ENCODE data around the gene OSM. TPM values are rescaled to one million over a fixed set of nuclear protein-coding genes. Genes with fewer than 3 reads are reported as not detected.

Gene OSM
- total RNA-seq, 4 donors from 2014 or later: 0.19 to 5.7 (median 0.19) TPM; not detected in 1

- WGBS, 2 donors: 83% methylated on average over 2 of the region's 8 CpGs; no CpG with 5 or more reads in 1 of the 2 donors
- no peak overlapping the region for H3K27ac ChIP-seq
- intact Hi-C loops (cut with DNase I): loop anchor here (5.0 kb wide), 2 partner anchors 41 to 101 kb away; partner anchors contain the start of genes RNF215 and TBC1D10A
- peaks cover 19 to 43% (median 25%) of the 10 kb centered on the region in 3 donors for H3K4me1 ChIP-seq
- no peaks in the 10 kb centered on the region for H3K9me3 ChIP-seq
- H3K27me3 ChIP-seq: no peaks in the 10 kb centered on the region
- no peak for TF ChIP-seq POLR2A (IDR thresholded peaks at IDR 0.05)
- TF ChIP-seq CTCF (IDR thresholded peaks at IDR 0.05): no peak
- H3K4me3 ChIP-seq: no peak overlapping the region
- DNase-seq: no peak
- peaks cover 7 to 55% (median 8%) of the 10 kb centered on the region in 3 donors for H3K36me3 ChIP-seq
Measured at GRCh38 chr22:30285846-30286200, 19.2 kb upstream of the OSM start.

- 82 to 96% methylated on average over 12 to 13 of the region's 27 CpGs for WGBS, 2 donors
- Histone ChIP-seq H3K36me3 (peaks cover 7 to 55% (median 8%) of the 10 kb centered on the region in 3 donors), H3K4me1 (peaks cover 14 to 38% (median 20%) of the 10 kb centered on the region in 3 donors), H3K9me3 (no peaks in the 10 kb centered on the region), H3K4me3 (no peak overlapping the region), H3K27me3 (no peaks in the 10 kb centered on the region), H3K27ac (no peak overlapping the region)
- DNase-seq: no peak
- no peak for TF ChIP-seq CTCF (IDR thresholded peaks at IDR 0.05)
- TF ChIP-seq POLR2A (IDR thresholded peaks at IDR 0.05): no peak
- intact Hi-C loops (cut with DNase I): loop anchor here (5.0 kb wide), 2 partner anchors 42 to 102 kb away; partner anchors contain the start of genes RNF215 and TBC1D10A
Measured at GRCh38 chr22:30285176-30285845, 18.7 kb upstream of the OSM start.

- no peak for DNase-seq
- no peaks in the 10 kb centered on the region for H3K9me3 ChIP-seq
- intact Hi-C loops (cut with DNase I): loop anchor here (5.0 kb wide), 2 partner anchors 43 to 103 kb away; partner anchors contain the start of genes RNF215 and TBC1D10A
- 60% methylated on average over 4 of the region's 4 CpGs; no CpG with 5 or more reads in 1 of the 2 donors for WGBS, 2 donors
- H3K36me3 ChIP-seq: peaks cover 7 to 55% (median 8%) of the 10 kb centered on the region in 3 donors
- H3K27me3 ChIP-seq: no peaks in the 10 kb centered on the region
- H3K4me1 ChIP-seq: peaks cover 11 to 35% (median 16%) of the 10 kb centered on the region in 3 donors
- H3K27ac ChIP-seq: no peak overlapping the region
- TF ChIP-seq POLR2A (IDR thresholded peaks at IDR 0.05) (no peak), CTCF (IDR thresholded peaks at IDR 0.05) (no peak)
- H3K4me3 ChIP-seq: no peak overlapping the region
Measured at GRCh38 chr22:30284666-30285065, 18.0 kb upstream of the OSM start.

- no peak overlapping the region for H3K4me3 ChIP-seq
- WGBS, 2 donors: 100% methylated on average over 1 of the region's 9 CpGs; no CpG with 5 or more reads in 1 of the 2 donors
- H3K36me3 ChIP-seq: peaks cover 7 to 55% (median 8%) of the 10 kb centered on the region in 3 donors
- H3K27ac ChIP-seq: no peak overlapping the region
- no peaks in the 10 kb centered on the region for H3K27me3 ChIP-seq
- intact Hi-C loops (cut with DNase I): no loop called here
- peaks cover 16 to 40% (median 21%) of the 10 kb centered on the region in 3 donors for H3K4me1 ChIP-seq
- no peak for TF ChIP-seq POLR2A (IDR thresholded peaks at IDR 0.05)
- TF ChIP-seq CTCF (IDR thresholded peaks at IDR 0.05): no peak
- H3K9me3 ChIP-seq: no peaks in the 10 kb centered on the region
- no peak for DNase-seq
Measured at GRCh38 chr22:30284172-30284571, 17.5 kb upstream of the OSM start.

GRCh38 chr22:30283342-30283741 is 16.7 kb upstream of the OSM start:
- TF ChIP-seq POLR2A (IDR thresholded peaks at IDR 0.05) (no peak), CTCF (IDR thresholded peaks at IDR 0.05) (no peak)
- H3K36me3 ChIP-seq: peaks cover 7 to 55% (median 8%) of the 10 kb centered on the region in 3 donors
- no peaks in the 10 kb centered on the region for H3K9me3 ChIP-seq
- no CpG with 5 or more reads among the region's 4 CpGs for WGBS, 2 donors
- intact Hi-C loops (cut with DNase I): no loop called here
- DNase-seq: no peak
- H3K27me3 ChIP-seq: no peaks in the 10 kb centered on the region
- H3K4me3 ChIP-seq: no peak overlapping the region
- H3K4me1 ChIP-seq: peaks cover 20 to 43% (median 21%) of the 10 kb centered on the region in 3 donors
- no peak overlapping the region for H3K27ac ChIP-seq
